A673 (cell line): ENCODE data around the gene C3orf20. TPM values are rescaled to one million over a fixed set of nuclear protein-coding genes. Genes with fewer than 3 reads are reported as not detected.

Source experiments
- BruUV-seq: library from RNA; stranded (reverse); fragments of 400-500 nt; replicated peaks from 2 replicates; lab custom pipeline; 2021; lab: Mats Ljungman, UMichigan
- CTCF ChIA-PET: fragments of 300-600 bp; sonication (Branson Sonifier 250); formaldehyde crosslinking; loops from one replicate; lab custom pipeline; 2022; ENCODE audit warnings: antibody characterized with exemption; lab: Charles Lee
- POLR2A ChIA-PET: fragments of 300-600 bp; sonication (Branson Sonifier 250); formaldehyde crosslinking; loops from one replicate; lab custom pipeline; 2022; ENCODE audit warnings: antibody characterized with exemption; ENCODE audit not compliant: low non-redundant PET; lab: Charles Lee
- DNase-seq: peaks from one replicate; pipeline ENCODE4 v3.0.0-alpha.2; 2015; ENCODE audit warnings: low spot score
- H3K27ac ChIP-seq: fragments of 200-600 bp; sonication (generic); 2 replicates; pipeline ENCODE4 v1.5.1; 2016; ENCODE audit warnings: mixed run types, low read depth, mild to moderate bottlenecking, mixed read lengths, antibody characterized with exemption, low read length; ENCODE audit not compliant: poor library complexity, severe bottlenecking
- H3K27me3 ChIP-seq: fragments of 200-600 bp; sonication (generic); replicated peaks from 2 replicates; pipeline ENCODE4 v1.6.1; 2017; ENCODE audit warnings: mixed run types, low read depth, mild to moderate bottlenecking, mixed read lengths, antibody characterized with exemption, low read length; ENCODE audit not compliant: insufficient read depth, poor library complexity
- H3K36me3 ChIP-seq: fragments of 200-600 bp; sonication (generic); 2 replicates; pipeline ENCODE4 v1.6.1; 2016; ENCODE audit warnings: mixed run types, mild to moderate bottlenecking, mixed read lengths, antibody characterized with exemption, low read length; ENCODE audit not compliant: insufficient read depth, poor library complexity, severe bottlenecking
- H3K4me1 ChIP-seq: fragments of 200-600 bp; sonication (generic); 2 replicates; pipeline ENCODE4 v1.6.1; 2017; ENCODE audit warnings: mixed run types, mild to moderate bottlenecking, mixed read lengths, antibody characterized with exemption, low read length; ENCODE audit not compliant: insufficient read depth, poor library complexity, severe bottlenecking
- H3K4me3 ChIP-seq: fragments of 200-600 bp; sonication (generic); 2 replicates; pipeline ENCODE4 v1.5.1; 2016; ENCODE audit warnings: low read depth, mixed run types, mild to moderate bottlenecking, mixed read lengths, low read length; ENCODE audit not compliant: poor library complexity, severe bottlenecking
- H3K9me3 ChIP-seq: fragments of 200-600 bp; sonication (generic); 2 replicates; pipeline ENCODE4 v1.6.1; 2016; ENCODE audit warnings: mixed run types, low read depth, mild to moderate bottlenecking, mixed read lengths, antibody characterized with exemption, low read length; ENCODE audit not compliant: poor library complexity, severe bottlenecking
- CTCF ChIP-seq: fragments of 300-800, 200-600 bp; sonication (generic); conservative IDR thresholded peaks from 2 replicates; pipeline ENCODE4 v1.5.1; 2017; ENCODE audit warnings: low read depth, mild to moderate bottlenecking, antibody characterized with exemption, low read length, moderate library complexity, mixed read lengths
- EZH2 ChIP-seq: fragments of 200-600 bp; sonication (generic); IDR thresholded peaks from 2 replicates; pipeline ENCODE4 v1.6.1; 2017; ENCODE audit warnings: borderline replicate concordance, low read depth, mild to moderate bottlenecking, mixed read lengths, antibody characterized with exemption, low read length; ENCODE audit not compliant: poor library complexity, severe bottlenecking
- intact Hi-C: fragments of 100-400 bp; cut with micrococcal nuclease; formaldehyde crosslinking; loops from one replicate; pipeline ENCODE4 v1.10.0; 2022; ENCODE audit not compliant: unreplicated experiment
- total RNA-seq: library from RNA; stranded (reverse); gene quantifications from 2 replicates; pipeline ENCODE4 v1.2.3, GENCODE V29; 2021

The C3orf20 gene
- total RNA-seq, 1 experiment from 2014 or later: 0.17 TPM

GRCh38 chr3:14678015-14678503 lies 3.1 kb downstream of the C3orf20 start:
- no peak overlapping the region for H3K4me3 ChIP-seq
- H3K9me3 ChIP-seq: no peaks in the 10 kb centered on the region
- intact Hi-C loops: loop anchor here (10.0 kb wide), 1 partner anchor 97 kb away; no protein-coding TSS in a partner anchor
- no peaks in the 10 kb centered on the region for H3K4me1 ChIP-seq
- no peak overlapping the region for H3K27ac ChIP-seq
- no peak for DNase-seq
- ChIA-PET CTCF (no interaction called here), POLR2A (no interaction called here)
- H3K27me3 ChIP-seq: no peaks in the 10 kb centered on the region
- no TSS peak for BruUV-seq
- H3K36me3 ChIP-seq: no peaks in the 10 kb centered on the region
- no peak for TF ChIP-seq EZH2
- no peak for TF ChIP-seq CTCF

DNA sequence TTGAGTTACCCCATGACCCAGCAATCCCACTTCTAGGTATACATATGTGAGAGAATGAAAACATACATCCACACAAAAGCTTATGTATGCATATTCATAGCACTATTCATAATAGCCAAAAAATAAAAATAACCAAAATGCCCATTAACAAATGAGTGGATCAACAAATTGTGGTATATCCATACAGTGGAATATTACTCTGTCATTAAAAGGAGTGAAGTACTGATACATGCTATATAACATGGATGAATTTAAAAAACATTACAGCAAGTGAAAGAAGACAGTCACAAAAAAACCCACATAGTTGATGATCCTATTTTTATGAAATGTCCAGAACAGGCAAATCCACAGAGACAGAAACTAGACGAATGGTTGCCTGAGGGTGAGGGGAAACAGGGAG lies 5.2 kb downstream of the C3orf20 start:
- Histone ChIP-seq H3K9me3 (no peaks in the 10 kb centered on the region), H3K4me1 (no peaks in the 10 kb centered on the region), H3K36me3 (no peaks in the 10 kb centered on the region), H3K27me3 (no peaks in the 10 kb centered on the region), H3K4me3 (no peak overlapping the region), H3K27ac (no peak overlapping the region)
- no TSS peak for BruUV-seq
- CTCF ChIA-PET: no interaction called here
- POLR2A ChIA-PET: no interaction called here
- TF ChIP-seq EZH2: no peak
- TF ChIP-seq CTCF: no peak
- DNase-seq: no peak
- intact Hi-C loops: no loop called here

GRCh38 chr3:14680716-14681115 lies 5.8 kb downstream of the C3orf20 start:
- no peak for TF ChIP-seq CTCF
- TF ChIP-seq EZH2: no peak
- ChIA-PET POLR2A (no interaction called here), CTCF (no interaction called here)
- no peaks in the 10 kb centered on the region for H3K9me3 ChIP-seq
- intact Hi-C loops: no loop called here
- no TSS peak for BruUV-seq
- no peak for DNase-seq
- H3K36me3 ChIP-seq: no peaks in the 10 kb centered on the region
- no peaks in the 10 kb centered on the region for H3K4me1 ChIP-seq
- H3K27ac ChIP-seq: no peak overlapping the region
- no peaks in the 10 kb centered on the region for H3K27me3 ChIP-seq
- no peak overlapping the region for H3K4me3 ChIP-seq
